ENCODE results near the gene LMAN2L. TPM values are rescaled to one million over a fixed set of nuclear protein-coding genes. Genes with fewer than 3 reads are reported as not detected.

LMAN2L gene
- total RNA-seq, 1 experiment from 2014 or later: 24.0 TPM

- intact Hi-C loops (cut with micrococcal nuclease; ENCODE audit: unreplicated experiment): no loop called here
- TF ChIP-seq CTCF (conservative IDR thresholded peaks at IDR 0.05; ENCODE audit: low read depth, low read length) (no peak), EZH2 (IDR thresholded peaks at IDR 0.05; ENCODE audit: borderline replicate concordance, low read depth, low read length, poor library complexity, severe bottlenecking) (no peak)
- BruUV-seq (replicated peaks): no TSS peak
- Histone ChIP-seq H3K9me3 (ENCODE audit: low read depth, low read length, poor library complexity, severe bottlenecking) (no peaks in the 10 kb centered on the region), H3K4me3 (ENCODE audit: low read depth, low read length, poor library complexity, severe bottlenecking) (no peak overlapping the region), H3K27ac (ENCODE audit: low read depth, low read length, poor library complexity, severe bottlenecking) (no peak overlapping the region), H3K36me3 (ENCODE audit: insufficient read depth, low read length, poor library complexity, severe bottlenecking) (no peaks in the 10 kb centered on the region), H3K4me1 (ENCODE audit: insufficient read depth, low read length, poor library complexity, severe bottlenecking) (no peaks in the 10 kb centered on the region), H3K27me3 (replicated peaks; ENCODE audit: insufficient read depth, low read depth, low read length, poor library complexity) (no peaks in the 10 kb centered on the region)
- no peak for DNase-seq (ENCODE audit: low spot score)
- ChIA-PET CTCF (no interaction called here), POLR2A (ENCODE audit: low non-redundant PET) (no interaction called here)
Measured at GRCh38 chr2:96687266-96687665, 52.6 kb downstream of the LMAN2L start.

GRCh38 chr2:96685577-96686459, 54.0 kb downstream of the LMAN2L start:
- CTCF ChIA-PET: no interaction called here
- DNase-seq (ENCODE audit: low spot score): no peak

GRCh38 chr2:96684883-96685576, 54.8 kb downstream of the LMAN2L start:
- Histone ChIP-seq H3K4me3 (ENCODE audit: low read depth, low read length, poor library complexity, severe bottlenecking) (no peak overlapping the region), H3K9me3 (ENCODE audit: low read depth, low read length, poor library complexity, severe bottlenecking) (no peaks in the 10 kb centered on the region), H3K27me3 (replicated peaks; ENCODE audit: insufficient read depth, low read depth, low read length, poor library complexity) (no peaks in the 10 kb centered on the region), H3K36me3 (ENCODE audit: insufficient read depth, low read length, poor library complexity, severe bottlenecking) (no peaks in the 10 kb centered on the region), H3K27ac (ENCODE audit: low read depth, low read length, poor library complexity, severe bottlenecking) (no peak overlapping the region), H3K4me1 (ENCODE audit: insufficient read depth, low read length, poor library complexity, severe bottlenecking) (no peaks in the 10 kb centered on the region)
- intact Hi-C loops (cut with micrococcal nuclease; ENCODE audit: unreplicated experiment): no loop called here
- BruUV-seq (replicated peaks): no TSS peak
- ChIA-PET CTCF (no interaction called here), POLR2A (ENCODE audit: low non-redundant PET) (no interaction called here)
- no peak for DNase-seq (ENCODE audit: low spot score)
- TF ChIP-seq EZH2 (IDR thresholded peaks at IDR 0.05; ENCODE audit: borderline replicate concordance, low read depth, low read length, poor library complexity, severe bottlenecking) (no peak), CTCF (conservative IDR thresholded peaks at IDR 0.05; ENCODE audit: low read depth, low read length) (no peak)

More at GRCh38 chr2:96685577-96686459, 54.0 kb downstream of the LMAN2L start:
- intact Hi-C loops (cut with micrococcal nuclease; ENCODE audit: unreplicated experiment): no loop called here
- no TSS peak for BruUV-seq (replicated peaks)
- Histone ChIP-seq H3K4me3 (ENCODE audit: low read depth, low read length, poor library complexity, severe bottlenecking) (no peak overlapping the region), H3K27me3 (replicated peaks; ENCODE audit: insufficient read depth, low read depth, low read length, poor library complexity) (no peaks in the 10 kb centered on the region), H3K27ac (ENCODE audit: low read depth, low read length, poor library complexity, severe bottlenecking) (no peak overlapping the region), H3K4me1 (ENCODE audit: insufficient read depth, low read length, poor library complexity, severe bottlenecking) (no peaks in the 10 kb centered on the region), H3K9me3 (ENCODE audit: low read depth, low read length, poor library complexity, severe bottlenecking) (no peaks in the 10 kb centered on the region), H3K36me3 (ENCODE audit: insufficient read depth, low read length, poor library complexity, severe bottlenecking) (no peaks in the 10 kb centered on the region)
- POLR2A ChIA-PET (ENCODE audit: low non-redundant PET): no interaction called here
- TF ChIP-seq EZH2 (IDR thresholded peaks at IDR 0.05; ENCODE audit: borderline replicate concordance, low read depth, low read length, poor library complexity, severe bottlenecking) (no peak), CTCF (conservative IDR thresholded peaks at IDR 0.05; ENCODE audit: low read depth, low read length) (no peak)

Data from A673 (cell line).